NCI-H2196 treated with DMSO at 0.1 percent for 48 hours (cell line): ENCODE data around the gene DNAAF3.
A peak's percentile ranks its signal among the peaks of the same experiment; 100 is the strongest.
"Not testable (repeated sequence)": the region's sequence is repeated elsewhere in the genome, so short reads cannot be mapped to it uniquely, and the experiment has no call there.

Source experiments
- DNase-seq: peaks from one replicate; lab custom pipeline; 2025; ENCODE audit not compliant: unreplicated experiment; lab: John Stamatoyannopoulos, UW

Gene DNAAF3

DNA sequence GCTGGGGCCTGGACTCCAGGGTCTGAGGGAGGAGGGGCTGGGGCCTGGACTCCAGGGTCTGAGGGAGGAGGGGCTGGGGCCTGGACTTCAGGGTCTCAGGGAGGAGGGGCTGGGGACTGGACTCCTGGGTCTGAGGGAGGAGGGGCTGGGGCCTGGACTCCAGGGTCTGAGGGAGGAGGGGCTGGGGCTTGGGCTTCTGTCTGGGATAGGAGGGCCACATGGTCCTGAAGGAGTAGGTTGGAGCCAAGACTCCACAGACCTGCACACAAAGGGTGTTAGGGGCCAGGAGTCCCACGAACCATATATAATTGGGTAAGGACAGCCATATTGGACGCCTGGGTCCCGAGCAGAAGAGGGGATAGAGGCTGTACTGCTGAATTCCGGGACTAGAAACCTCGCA is 10.6 kb downstream of the DNAAF3 start:
- not testable (repeated sequence) for DNase-seq

DNA sequence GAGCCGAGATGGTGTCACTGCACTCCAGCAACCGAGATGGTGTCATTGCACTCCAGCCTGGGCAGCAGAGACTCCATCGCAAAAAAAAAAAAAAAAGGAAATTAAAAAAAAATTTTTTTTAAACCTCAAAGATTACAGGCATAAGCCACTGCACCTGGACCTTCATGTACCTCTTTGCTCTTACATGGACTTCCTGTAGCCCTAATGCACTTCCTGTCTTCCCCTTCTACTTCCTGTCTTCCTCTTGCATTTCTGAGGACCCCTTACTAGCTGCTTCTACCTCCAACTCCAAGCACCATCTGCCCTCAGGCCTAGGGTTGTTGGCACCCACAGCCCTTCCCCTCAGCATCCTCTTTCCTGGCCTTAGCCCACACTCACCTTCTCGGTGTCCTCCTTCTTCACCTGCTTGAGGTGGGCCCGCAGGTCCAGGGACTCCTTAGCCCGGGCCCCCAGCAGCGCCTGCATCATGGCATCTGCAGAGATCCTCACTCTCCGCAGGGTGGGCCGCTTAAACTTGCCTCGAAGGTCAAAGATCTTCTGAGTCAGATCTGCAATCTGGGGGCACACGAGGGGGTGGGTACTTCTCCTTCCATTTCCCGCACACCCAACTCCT is 12.7 kb downstream of the DNAAF3 start:
- no peak for DNase-seq

DNA sequence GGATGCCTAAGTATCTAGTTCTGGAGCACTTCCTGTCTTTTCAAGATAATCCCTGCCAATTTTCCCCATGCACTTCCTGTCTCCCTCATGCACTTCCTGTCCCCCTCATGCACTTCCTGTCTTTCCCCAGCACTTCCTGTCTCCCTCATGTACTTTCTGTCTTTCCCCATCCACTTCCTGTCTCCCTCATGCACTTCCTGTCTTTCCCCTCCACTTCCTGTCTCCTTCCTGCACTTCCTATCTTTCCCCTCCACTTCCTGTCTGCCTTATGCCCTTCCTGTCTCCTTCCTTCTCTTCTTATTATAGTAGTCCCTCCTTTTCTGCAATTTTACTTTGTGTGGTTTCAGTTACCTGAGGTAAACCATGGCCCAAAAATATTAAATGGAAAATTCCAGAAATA is 14.4 kb downstream of the DNAAF3 start:
- no peak for DNase-seq

DNA sequence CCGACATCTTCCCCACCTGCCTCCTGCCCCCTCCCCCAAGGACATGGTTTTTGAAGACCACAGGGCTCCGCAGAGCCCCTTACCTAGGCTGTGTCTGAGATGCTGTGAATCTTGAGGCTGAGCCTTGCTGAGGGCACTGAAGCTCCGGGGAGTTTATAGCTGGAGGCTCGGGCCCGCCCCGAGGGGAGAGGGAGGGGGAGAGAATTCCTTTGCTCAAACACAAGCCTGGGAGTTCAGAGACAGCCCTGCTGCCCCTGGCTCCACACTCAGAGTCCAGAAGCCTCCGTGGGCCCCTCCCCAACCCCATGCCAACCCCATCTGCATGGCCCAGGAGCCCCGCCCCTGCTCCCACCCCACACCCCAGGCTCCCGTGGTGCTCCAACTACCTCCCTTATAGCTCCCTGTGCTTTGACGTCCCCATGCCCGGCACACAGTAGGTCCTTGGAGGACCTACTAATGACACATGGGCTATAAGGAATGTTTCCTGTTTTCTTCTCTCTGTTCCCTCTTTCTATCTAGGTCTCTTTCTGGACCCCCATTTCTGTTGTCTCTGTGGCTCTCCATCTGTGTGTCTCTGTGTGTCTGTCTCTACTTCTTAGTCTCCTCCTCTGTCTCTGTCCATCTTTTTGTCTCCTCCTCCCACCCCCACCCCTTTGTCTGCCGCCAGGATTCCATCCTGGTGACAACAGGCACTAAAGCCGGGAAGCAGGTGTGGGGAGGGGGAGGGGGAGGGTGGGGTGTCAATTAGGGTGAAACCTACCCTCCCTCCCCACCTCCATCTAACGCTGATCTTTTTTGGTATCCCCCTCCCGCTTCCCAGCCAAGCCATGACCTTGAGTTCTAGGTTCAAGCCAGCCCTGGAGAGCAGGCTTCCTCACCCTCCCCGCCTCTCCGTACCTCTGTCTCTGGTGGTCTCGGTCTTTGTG is 17.1 kb downstream of the DNAAF3 start, which contains the start of gene TNNT1:
TSS of gene TNNT1 (minus strand) at position 129 of the 926 bp plus-strand sequence. CDS start 2,049 bp downstream, outside the sequence.
- no peak for DNase-seq

DNA sequence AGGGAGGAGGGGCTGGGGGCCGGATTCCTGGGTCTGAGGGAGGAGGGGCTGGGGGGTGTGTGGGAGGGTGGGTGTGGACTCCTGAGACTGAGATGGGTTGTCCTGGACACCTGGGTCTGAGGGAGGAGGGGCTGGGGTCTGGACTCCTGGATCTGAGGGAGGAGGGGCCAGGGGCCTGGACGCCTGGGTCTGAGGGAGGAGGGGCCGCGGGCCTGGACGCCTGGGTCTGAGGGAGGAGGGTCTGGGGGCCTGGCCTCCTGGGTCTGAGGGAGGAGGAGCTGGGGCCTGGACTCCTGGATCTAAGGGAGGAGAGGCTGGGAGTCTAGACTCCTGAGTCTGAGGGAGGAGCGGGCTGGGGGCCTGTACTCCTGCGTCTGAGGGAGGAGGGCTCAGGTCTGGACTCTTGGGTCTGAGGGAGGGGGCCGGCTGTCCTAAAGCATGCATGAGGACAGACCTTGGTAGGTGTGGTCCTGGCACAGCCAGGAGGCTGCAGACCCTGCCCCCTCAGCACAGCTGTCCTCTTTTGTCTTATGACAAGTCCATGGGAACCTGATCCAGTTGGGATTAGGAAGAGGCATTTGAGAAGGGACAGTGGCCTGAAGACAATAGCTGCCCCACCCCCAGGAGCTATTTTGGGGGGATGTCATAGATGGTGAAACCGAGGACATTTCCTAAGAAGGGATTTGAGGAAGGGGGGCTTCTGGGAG is 18.7 kb downstream of the DNAAF3 start:
- no peak for DNase-seq

DNA sequence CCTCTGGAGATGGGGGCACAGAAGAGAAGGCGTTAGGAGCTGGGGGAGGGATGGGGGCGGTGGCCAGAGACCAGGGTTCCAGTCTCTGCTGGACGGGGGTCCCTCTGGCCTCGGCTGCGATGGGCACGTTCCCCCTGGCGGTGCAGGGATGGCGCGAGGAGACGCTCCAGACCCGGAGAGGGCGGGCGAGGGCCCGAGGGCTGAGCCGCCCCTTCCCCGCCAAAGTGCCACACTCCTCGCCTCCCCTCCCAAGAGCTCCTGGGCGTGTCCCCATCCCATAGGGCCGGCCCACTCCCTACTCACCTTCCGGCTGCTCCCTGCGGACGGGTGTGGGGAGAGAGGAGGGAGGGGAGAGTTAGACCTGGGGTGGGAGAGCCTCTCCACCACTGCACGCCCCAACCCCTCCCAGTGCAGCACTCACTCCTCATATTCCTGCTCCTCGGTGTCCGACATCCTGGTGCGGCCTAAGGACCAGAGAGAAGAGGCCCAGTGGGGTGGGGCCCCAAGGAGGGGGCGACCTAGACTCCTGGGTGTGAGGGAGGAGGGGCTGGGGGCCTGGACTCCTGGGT is 19.6 kb downstream of the DNAAF3 start:
- peak; percentile 82 for DNase-seq

DNA sequence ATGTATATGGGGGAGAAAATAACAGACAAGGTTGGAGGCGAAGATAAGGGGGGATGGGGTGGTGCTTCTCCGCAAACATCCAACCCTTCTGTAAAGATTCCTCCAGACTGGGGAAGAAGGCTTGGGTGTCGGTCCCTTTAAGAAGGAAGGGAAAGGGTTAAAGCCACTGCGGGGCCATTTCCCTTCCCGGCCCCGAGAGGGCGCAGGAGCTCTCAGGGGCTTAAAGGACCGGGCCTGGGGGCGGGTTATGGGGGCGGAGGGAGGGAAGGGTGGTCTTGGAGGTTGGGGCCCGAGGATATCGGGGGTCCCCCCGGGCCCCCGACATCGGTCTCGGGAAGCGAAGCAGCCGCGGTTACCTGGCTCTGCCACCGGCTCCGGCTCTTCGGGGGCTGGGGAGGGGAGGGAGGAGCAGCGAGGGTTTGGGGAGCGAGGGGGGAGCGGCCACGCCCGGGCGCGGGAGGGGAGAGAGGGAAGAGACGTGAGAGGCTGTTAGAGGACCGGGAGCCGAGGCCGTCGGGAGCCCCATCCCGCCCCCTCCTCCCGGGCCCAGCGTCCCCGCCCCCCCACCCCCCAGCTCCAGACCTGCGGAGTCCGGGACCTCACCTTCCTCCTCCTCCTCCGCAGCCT is 20.2 kb downstream of the DNAAF3 start:
- peak; percentile 70 for DNase-seq

DNA sequence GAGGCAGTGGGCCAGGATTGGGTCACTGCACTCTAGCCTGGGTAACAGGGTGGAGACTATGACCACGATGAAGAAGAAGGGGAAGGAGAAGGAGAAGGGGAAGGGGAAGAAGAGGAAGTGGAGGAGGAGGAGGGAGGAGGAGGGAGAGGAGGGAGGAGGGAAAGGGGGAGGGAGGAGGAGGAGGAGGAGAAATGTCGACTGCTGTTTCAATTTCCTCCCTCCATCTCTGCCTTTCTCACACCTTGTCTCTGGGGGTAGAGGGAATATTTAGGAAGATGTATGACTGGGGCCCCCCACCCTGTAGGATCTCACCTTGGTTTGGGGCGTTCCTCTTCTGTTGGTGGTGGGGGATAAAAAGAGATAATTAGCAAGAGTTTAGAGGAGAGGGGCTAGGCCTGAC is 21.2 kb downstream of the DNAAF3 start:
- DNase-seq, result no peak

DNA sequence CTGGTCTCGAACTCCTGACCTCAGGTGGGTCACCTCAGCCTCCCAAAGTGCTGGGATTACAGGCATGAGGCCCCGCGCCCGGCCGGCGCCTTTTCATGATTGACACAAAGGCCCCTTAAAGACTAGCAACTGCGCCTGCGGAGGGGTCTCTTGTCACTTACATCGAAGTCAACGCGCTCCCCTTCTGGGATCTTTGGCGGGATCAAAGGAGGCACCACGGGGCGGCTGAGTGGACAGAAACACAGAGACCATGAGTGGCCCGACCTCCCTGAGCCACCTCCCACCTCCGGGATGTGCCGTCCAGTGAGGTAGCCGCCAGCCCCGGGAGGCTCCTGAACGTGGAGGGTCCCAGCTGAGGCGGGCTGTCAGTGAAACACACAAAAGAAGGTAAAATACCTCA is 24.7 kb downstream of the DNAAF3 start:
- DNase-seq, result no peak

DNA sequence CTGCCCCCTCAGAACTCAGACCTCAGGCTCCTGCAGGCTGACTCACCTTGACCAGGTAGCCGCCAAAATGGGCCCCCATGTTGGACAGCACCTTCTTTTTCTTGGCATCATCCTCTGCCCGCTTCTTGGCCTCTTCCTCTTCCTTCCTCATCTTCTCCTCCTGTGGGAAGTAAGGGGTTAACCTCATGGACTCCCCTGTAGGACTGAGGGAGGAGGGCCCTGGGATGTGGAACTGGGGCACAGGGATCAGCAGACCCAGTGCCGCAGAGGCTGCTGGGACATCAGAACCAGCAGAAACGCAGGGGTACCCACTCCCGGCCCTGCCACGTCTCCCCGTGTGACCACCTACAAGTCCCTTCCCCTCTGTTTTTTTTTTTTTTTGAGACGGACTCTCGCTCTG is 28.5 kb downstream of the DNAAF3 start:
- no peak for DNase-seq

DNA sequence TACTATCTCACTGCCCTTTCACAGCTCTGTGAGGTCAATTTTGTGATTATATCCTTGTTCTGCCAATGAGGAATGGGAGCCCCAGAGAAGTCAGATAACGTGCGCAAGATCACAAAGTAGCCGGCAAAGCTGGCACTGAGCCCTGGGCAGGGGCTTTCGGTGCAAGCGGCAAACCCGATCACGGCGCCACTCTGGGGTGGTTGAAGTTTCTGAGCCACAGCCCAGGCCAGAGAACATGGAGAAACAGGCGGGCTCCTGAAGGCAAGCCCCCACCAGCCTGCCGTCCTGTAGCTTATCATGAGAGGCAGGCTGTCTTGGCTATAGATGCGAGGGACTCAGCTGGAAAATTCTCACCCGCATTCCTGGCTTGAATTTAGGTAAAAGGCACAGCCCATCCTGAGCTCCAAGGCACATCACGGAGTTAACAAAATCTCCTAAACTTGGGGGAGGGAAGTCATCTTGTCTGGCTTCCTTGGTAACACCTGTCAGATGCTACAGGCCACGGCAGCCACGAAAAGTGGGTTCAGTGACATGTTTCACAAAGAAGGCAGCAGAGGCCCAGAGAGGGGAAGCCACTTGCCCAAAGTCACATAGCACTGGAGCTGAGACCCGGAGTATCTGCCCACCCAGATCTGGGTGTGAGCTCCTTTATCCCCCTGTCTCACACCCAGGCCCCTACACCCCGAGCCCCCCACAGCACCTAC is 29.9 kb downstream of the DNAAF3 start:
- no peak for DNase-seq

DNA sequence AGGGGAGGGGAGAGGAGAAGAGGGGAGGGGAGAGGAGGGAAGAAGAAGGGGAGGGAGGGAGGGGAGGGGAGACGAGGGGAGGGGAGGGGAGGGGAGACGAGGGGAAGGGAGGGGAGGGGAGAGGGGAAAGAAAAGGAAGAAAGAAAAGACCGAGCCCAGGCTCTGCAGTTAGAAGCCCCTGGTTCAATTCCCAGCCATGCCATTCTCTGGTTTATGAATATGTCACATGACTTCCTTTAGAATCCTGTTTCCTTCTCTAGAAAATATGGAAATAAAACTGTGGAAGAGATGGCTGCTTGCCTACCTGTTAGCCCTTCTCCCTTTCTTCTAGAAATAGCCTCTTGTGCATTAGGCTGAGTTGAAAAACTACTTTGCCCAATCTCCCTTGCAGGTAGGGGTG is 31.7 kb downstream of the DNAAF3 start:
- no peak for DNase-seq

DNA sequence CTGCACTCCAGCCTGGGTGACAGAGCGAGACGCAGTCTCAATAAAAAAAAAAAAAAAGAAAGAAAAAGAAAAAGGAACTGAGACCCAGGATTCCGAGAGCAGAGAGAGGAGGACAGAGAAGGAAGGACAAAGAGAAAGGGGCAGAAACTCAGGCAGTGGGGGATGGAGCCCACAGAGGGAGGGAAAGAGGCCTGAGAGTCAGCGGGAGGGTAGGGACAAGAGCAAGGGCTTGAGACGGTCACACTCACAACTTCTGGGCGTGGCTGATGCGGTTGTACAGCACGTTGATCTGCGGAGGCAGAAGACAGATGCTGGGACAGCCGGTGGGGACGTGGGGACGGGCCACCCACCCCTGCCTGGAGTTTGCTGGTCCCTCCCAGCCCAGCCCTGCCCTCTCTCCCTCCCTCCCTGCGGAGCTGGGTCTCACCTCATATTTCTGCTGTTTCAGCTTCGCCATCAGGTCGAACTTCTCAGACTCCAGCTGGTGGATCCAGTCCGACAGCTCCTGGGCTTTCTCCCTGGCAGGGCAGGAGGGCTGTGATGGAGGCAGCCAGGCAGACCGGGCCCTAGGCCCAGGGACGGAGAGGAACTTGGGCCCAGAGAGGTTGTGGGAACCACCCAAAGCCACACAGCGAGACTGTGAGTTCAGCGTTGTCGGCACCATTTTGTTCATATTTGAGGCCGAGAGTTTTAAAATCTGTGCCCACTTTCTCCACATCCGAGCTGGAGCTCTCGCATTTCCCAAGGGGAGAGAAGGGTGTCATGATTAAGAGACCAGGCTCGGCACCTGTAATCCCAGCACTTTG is 32.6 kb downstream of the DNAAF3 start:
- no peak for DNase-seq

DNA sequence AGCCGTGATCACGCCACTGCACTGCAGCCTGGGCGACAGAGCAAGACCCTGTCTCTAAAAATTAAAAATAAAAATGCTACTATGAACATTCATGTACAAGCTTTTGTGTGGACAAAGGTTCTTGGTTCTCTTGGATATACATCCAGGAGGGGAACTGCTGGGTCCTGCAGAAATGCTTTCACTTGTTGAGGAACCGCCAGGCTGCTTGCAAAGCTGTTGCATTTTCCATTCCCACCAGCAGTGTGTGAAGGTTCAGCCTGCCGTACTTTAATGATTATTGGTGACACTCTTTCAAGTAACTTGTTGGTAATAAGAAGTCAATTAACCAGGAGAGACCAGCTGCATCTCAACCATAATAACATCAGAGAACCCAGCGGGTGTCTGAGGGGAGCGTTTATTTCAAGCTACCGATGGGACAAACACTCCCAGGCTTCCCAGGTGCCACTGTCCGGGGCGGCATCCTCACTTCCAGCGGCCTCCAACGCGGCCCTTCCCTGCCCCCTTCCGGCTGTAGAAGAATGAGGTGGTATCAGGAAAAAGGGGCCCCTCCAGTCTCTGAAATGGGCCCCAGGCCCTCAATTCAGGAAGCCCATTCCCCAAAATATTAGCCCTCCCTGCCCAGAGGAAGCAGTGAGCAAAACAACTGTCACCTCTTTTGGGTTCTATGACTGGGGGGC is 33.8 kb downstream of the DNAAF3 start:
- DNase-seq, result no peak

DNA sequence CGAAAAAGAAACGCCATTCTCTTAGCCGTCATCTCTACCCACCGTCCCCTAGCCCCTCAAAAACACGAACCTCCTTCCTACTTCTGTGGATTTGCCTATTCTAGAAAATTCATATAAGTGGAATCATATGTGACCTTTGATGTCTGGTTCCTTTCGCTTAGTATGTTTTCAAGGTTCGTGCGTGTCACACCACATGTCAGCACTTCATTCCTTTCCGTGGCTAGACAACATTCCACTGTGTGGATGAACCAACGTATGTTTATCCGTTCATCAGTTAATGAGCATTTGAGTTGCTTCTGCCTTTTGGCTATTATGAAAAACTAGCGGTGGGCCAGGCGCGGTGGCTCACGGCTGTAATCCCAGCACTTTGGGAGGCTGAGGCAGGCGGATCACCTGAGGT is 35.0 kb downstream of the DNAAF3 start:
- no peak for DNase-seq

DNA sequence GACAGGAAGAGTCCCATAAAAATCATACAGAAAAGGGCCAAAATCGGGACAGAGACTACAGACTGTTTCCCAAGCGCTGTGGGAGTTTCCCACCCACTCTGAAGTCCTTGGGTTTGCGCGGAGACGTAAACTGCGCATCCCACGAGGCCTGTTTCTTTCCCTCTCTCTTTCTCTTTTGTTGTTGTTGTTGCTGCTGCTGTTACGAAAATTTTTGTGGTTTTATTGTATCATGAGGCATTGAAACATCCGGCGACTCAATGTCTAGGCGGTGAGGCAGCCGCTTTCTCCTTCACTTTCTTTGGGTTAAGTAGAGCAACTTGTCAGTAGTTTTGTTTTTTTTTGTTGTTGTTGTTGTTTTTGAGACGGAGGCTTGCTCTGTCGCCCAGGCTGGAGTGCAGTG is 47.4 kb downstream of the DNAAF3 start:
- no peak for DNase-seq

DNA sequence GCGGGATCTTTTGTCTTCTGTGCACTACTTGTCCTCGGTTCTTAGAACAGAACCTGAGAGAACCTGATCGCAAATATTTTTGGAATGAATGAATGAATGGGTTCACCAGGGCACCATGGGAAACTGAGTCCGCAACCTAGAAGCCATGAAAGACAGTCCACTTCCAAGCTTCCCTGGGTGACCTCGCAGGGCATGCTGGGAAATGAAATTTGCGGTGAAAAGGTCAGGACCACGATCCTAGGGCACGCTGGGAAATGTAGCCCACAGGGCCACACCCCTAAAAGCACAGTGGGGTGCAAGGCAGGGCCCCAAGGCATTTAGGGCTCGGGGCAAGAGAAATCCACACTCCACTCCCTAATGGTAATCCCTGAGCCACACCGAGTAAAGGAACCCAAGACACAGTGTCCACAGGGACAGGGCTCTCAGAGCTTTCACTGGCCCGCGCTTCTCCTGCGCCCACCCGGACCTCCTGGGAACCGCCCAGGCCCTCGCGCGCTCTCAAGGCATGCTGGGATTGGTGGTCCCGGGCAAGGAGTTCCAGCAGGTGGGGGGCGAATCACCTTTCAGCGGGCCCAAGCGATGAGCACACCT is 47.9 kb downstream of the DNAAF3 start:
- no peak for DNase-seq

DNA sequence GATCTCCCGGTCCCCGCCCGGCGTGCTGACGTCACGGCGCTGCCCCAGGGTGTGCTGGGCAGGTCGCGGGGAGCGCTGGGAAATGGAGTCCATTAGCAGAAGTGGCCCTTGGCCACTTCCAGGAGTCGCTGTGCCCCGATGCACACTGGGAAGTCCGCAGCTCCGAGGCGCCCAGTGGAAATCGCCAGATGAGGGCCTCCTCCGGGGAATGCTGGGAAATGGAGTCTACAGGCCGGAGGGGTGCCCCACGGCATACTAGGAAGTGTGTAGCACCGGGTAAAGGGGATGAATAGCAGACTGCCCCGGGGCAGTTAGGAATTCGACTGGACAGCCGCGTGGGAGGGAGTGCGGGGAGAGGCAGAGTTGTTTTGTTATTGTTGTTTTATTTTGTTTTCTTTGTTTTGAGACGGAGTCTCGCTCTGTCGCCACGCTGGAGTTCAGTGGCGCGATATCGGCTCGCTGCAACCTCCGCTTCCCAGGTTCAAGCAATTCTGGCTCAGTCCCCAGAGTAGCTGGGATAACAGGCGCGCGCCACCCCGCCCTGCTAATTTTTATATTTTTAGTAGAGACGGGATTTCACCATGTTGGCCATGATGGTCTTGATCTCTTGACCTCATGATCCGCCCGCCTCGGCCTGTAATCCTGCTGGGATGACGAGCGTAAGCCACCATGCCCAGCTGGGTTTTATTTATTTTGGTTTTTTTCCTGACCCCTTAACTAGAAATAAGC is 48.6 kb downstream of the DNAAF3 start:
- peak; percentile 96 for DNase-seq
